Body of pancreas (tissue), 4 donors: ENCODE results near the gene HTR3D. TPM values are rescaled to one million over a fixed set of nuclear protein-coding genes. Genes with fewer than 3 reads are reported as not detected.

Experiments
- ATAC-seq: fragments of 150-250 bp; one replicate; pipeline ENCODE4 v1.9.1; 2016
- DNase-seq, 4 donors: peaks; one replicate each; pipeline ENCODE4 v3.0.0-alpha.2; 2019
- H3K27ac ChIP-seq, 4 donors: fragments of 200-600 bp; sonication (generic); 1 replicate in 3 of 4; 2 replicates in 1 of 4; pipeline versions ENCODE4 v1.5.1 to v1.6.1; 2016 to 2019; ENCODE audit warnings: mild to moderate bottlenecking in 1 of 4, mixed read lengths in 1 of 4, moderate library complexity in 1 of 4
- H3K27me3 ChIP-seq, 2 donors: fragments of 200-600 bp; sonication (generic); one replicate each; pipeline ENCODE4 v1.6.0; 2016; ENCODE audit warnings: mild to moderate bottlenecking in 1 of 2
- H3K36me3 ChIP-seq, 2 donors: fragments of 200-600 bp; sonication (generic); replicated peaks in 1 of 2; 2 replicates each; pipeline ENCODE4 v1.5.1; 2016; ENCODE audit warnings: low read depth in 2 of 2; ENCODE audit not compliant: insufficient read depth in 1 of 2
- H3K4me1 ChIP-seq: fragments of 200-600 bp; sonication (generic); one replicate; pipeline ENCODE4 v1.6.0; 2016
- H3K4me3 ChIP-seq, 2 donors: fragments of 200-600 bp; sonication (generic); 1 replicate in 1 of 2; 2 replicates in 1 of 2; pipeline ENCODE4 v1.5.1; 2016 to 2019
- H3K9me3 ChIP-seq, 3 donors: fragments of 200-600 bp; sonication (generic); 1 replicate in 2 of 3; 2 replicates in 1 of 3; pipeline ENCODE4 v1.5.1; 2016
- POLR2A ChIP-seq, 3 donors: fragments of 450-650 bp; IDR thresholded peaks; one replicate each; pipeline ENCODE4 v1.6.1; 2016; ENCODE audit warnings: antibody characterized with exemption in 3 of 3, mild to moderate bottlenecking in 2 of 3
- WGBS, 2 donors: methylation state at CpG; one replicate each; pipeline ENCODE4 v1.1.5; 2017; 5-methylcytosine and 5-hydroxymethylcytosine counted together
- intact Hi-C: fragments of 100-400 bp; cut with DNase I; formaldehyde crosslinking; loops from one replicate; pipeline ENCODE4 v1.15.1; 2023
- total RNA-seq, 2 donors: library from RNA; depleted of rRNA; stranded (reverse); fragments of >200 nt; gene quantifications; one replicate each; pipeline ENCODE4 v1.1.0, GENCODE V29; 2016
- TF ChIP-seq, protein P1 (sequence below), 7 experiments: fragments of 450-650 bp in 4 of 7; fragments of 200-600 bp in 3 of 7; sonication (generic) in 3 of 7; IDR thresholded peaks; one replicate each; pipeline ENCODE4 v1.5.1; 2016 to 2019; ENCODE audit warnings: antibody characterized with exemption in 7 of 7

The HTR3D gene
- total RNA-seq, 2 donors from 2014 or later, result not detected

DNA sequence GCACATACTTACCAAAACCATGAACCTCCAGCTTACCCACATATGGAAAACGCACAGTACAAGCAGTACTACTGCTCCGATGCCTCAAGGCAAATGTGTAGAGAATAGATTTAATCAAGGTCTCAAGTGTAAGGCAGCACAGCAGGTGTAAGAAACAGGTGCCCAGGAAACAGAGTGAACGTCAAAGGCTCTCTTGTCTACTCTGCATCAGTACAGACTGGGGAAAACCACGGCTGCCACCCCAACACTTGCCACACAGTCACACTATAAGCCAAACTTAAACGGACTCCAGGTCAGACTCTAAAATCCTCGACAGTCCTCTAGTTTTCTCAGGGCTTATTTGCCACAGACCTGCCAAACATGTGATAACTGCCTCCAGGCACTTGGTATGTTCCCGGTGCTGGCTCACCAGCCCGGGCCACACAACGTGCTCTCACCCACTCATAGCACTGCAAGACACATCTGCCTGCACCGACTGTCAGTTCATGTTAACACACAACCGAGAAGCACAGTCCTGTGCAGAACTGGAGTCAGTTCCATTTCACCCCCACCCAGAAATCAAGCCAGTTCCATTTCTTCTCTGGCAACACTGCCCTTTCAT is 44.4 kb upstream of the HTR3D start:
- TF ChIP-seq POLR2A (IDR thresholded peaks at IDR 0.05), result no peak
- TF ChIP-seq, protein P1, sequence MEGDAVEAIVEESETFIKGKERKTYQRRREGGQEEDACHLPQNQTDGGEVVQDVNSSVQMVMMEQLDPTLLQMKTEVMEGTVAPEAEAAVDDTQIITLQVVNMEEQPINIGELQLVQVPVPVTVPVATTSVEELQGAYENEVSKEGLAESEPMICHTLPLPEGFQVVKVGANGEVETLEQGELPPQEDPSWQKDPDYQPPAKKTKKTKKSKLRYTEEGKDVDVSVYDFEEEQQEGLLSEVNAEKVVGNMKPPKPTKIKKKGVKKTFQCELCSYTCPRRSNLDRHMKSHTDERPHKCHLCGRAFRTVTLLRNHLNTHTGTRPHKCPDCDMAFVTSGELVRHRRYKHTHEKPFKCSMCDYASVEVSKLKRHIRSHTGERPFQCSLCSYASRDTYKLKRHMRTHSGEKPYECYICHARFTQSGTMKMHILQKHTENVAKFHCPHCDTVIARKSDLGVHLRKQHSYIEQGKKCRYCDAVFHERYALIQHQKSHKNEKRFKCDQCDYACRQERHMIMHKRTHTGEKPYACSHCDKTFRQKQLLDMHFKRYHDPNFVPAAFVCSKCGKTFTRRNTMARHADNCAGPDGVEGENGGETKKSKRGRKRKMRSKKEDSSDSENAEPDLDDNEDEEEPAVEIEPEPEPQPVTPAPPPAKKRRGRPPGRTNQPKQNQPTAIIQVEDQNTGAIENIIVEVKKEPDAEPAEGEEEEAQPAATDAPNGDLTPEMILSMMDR (IDR thresholded peaks at IDR 0.05), result no peak
- intact Hi-C loops, result no loop called here
- H3K27ac ChIP-seq, result no peak overlapping the region
- WGBS, 2 donors, result 41 to 46% methylated on average over 8 to 11 of the region's 11 CpGs
- H3K27me3 ChIP-seq, result no peaks in the 10 kb centered on the region
- DNase-seq (peak in 1 of 4 donors; percentile 25), ATAC-seq (no peak)
- H3K9me3 ChIP-seq, result no peaks in the 10 kb centered on the region
- H3K36me3 ChIP-seq, result peaks cover 0 to 2% of the 10 kb centered on the region in 2 donors
- H3K4me3 ChIP-seq, result no peak overlapping the region
- peaks cover 19% of the 10 kb centered on the region for H3K4me1 ChIP-seq

DNA sequence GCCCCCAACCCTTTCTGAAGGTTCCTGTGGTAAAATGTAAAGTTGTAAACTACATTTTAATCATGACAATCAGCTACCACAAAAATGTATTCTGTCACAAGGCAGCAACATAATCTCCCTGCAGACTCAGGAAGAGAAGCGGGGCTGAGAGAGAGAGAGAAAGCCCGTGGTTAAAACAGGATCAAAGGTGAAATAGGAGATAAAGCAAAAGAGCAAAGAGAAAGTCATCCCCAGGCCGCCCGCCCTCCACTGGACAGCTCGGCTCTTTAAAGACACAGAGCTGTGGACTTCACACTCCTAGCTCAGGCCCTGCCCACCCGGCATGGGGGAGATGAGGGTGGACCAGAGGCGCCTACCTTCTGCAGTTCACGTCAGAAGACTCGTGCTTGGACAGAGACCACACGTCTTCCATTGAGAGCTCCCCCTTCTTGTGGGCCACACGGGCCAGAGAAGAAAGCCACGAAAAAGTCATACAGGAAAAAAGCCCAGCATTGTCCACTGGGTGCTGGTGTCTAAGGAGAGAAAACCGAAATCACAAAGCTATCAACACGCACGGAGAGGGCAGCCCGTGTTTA is 43.2 kb upstream of the HTR3D start:
- no peak overlapping the region for H3K27ac ChIP-seq
- DNase-seq (no peak), ATAC-seq (no peak)
- intact Hi-C loops, result no loop called here
- no peak overlapping the region for H3K4me3 ChIP-seq
- TF ChIP-seq, protein P1 (IDR thresholded peaks at IDR 0.05), result no peak
- TF ChIP-seq POLR2A (IDR thresholded peaks at IDR 0.05), result no peak
- no peaks in the 10 kb centered on the region for H3K9me3 ChIP-seq
- no peaks in the 10 kb centered on the region for H3K27me3 ChIP-seq
- peaks cover 19% of the 10 kb centered on the region for H3K4me1 ChIP-seq
- WGBS, 2 donors, result 86% methylated on average over 16 of the region's 16 CpGs
- no peaks in the 10 kb centered on the region for H3K36me3 ChIP-seq

DNA sequence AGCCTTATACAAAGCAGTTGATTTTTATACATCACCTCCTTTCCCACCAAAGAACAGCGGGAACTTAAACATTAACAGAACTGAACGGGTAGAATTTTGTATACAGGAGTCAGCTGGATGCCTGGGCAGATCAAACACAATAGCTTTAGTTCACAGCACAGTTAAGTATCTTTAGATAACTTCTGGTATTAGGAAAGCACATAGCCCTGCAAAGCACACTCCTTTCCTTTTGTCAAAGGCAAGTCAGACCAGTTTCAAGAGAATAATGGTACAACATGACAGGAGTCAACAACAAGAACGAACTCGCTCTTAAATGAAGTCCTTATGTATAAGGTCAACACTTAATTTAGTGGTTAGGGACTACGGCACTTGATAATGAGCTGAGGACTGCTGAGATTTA is 40.1 kb upstream of the HTR3D start:
- ATAC-seq, result no peak
- WGBS, 2 donors, result 60 to 67% methylated on average over 5 of the region's 5 CpGs
- H3K9me3 ChIP-seq, result no peaks in the 10 kb centered on the region
- H3K4me1 ChIP-seq, result no peaks in the 10 kb centered on the region
- DNase-seq, result no peak
- H3K27me3 ChIP-seq, result no peaks in the 10 kb centered on the region
- intact Hi-C loops, result no loop called here
- no peak for TF ChIP-seq POLR2A (IDR thresholded peaks at IDR 0.05)
- TF ChIP-seq, protein P1 (IDR thresholded peaks at IDR 0.05), result no peak
- H3K27ac ChIP-seq, result no peak overlapping the region
- no peak overlapping the region for H3K4me3 ChIP-seq
- no peaks in the 10 kb centered on the region for H3K36me3 ChIP-seq

DNA sequence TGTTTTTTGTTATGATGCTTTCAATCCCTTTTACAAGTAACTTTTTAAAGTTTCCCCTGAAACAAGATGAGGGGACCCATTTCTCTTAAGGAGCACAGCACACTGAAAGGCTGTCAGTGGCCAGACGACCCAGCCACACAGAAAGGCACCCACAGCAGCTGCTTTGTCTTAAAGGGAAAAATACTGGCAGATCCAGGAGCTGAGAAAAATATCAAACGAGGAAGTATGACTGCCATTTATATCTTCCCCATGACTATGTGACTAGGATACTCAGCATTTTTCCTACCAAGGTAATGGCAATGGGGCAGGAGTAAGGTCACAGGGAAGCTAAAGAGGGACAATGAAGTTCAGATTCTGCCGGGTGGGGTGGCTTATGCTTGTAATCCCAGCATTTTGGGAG is 29.8 kb upstream of the HTR3D start:
- no peak for TF ChIP-seq POLR2A (IDR thresholded peaks at IDR 0.05)
- TF ChIP-seq, protein P1 (IDR thresholded peaks at IDR 0.05), result no peak
- no peaks in the 10 kb centered on the region for H3K27me3 ChIP-seq
- H3K27ac ChIP-seq, result no peak overlapping the region
- H3K4me1 ChIP-seq, result peaks cover 8% of the 10 kb centered on the region
- DNase-seq (no peak), ATAC-seq (no peak)
- WGBS, 2 donors, result 68 to 75% methylated on average over 3 of the region's 3 CpGs
- no peaks in the 10 kb centered on the region for H3K9me3 ChIP-seq
- no peaks in the 10 kb centered on the region for H3K36me3 ChIP-seq
- intact Hi-C loops, result no loop called here
- no peak overlapping the region for H3K4me3 ChIP-seq

DNA sequence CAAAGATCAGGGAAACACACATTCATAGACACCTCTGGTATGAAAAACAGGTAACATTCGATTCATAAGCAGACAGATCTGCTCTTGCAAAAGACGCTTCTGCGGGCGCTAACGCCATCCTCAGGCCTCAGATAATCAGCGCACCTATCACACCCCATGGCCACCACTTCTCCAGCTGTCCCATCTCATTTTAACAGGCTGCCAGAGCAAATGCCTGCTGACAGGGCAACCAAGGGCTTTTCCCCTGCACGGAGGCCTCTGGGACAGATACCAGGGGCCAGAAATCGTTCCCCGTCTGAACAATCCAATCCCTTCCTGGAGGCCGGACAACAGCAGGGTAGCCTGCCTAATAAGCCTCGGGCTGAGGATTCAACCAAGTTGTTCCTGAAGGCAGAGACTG is 29.1 kb upstream of the HTR3D start:
- H3K27me3 ChIP-seq, result no peaks in the 10 kb centered on the region
- no peaks in the 10 kb centered on the region for H3K9me3 ChIP-seq
- no peaks in the 10 kb centered on the region for H3K36me3 ChIP-seq
- 88 to 90% methylated on average over 7 to 11 of the region's 11 CpGs for WGBS, 2 donors
- DNase-seq (no peak), ATAC-seq (no peak)
- H3K27ac ChIP-seq, result no peak overlapping the region
- TF ChIP-seq POLR2A (IDR thresholded peaks at IDR 0.05), result no peak
- TF ChIP-seq, protein P1 (IDR thresholded peaks at IDR 0.05), result no peak
- H3K4me3 ChIP-seq, result no peak overlapping the region
- H3K4me1 ChIP-seq, result peaks cover 8% of the 10 kb centered on the region
- intact Hi-C loops, result no loop called here
